Neural cell (in vitro differentiated cells): ENCODE measurements around the gene IGF2R. TPM values are rescaled to one million over a fixed set of nuclear protein-coding genes. Genes with fewer than 3 reads are reported as not detected.

Experiments
- H2AFZ ChIP-seq: fragments of 200-600, 300-800 bp; sonication (generic), shearing (Covaris generic); 2 replicates; pipeline ENCODE4 v1.6.0; 2014; ENCODE audit warnings: low read depth, mild to moderate bottlenecking, antibody characterized with exemption, low read length, moderate library complexity
- H3F3A ChIP-seq: fragments of 200-600 bp; shearing (Covaris generic); 2 replicates; pipeline ENCODE4 v1.6.1; 2016; ENCODE audit warnings: mild to moderate bottlenecking, moderate library complexity, mixed read lengths, antibody characterized with exemption, low read length; ENCODE audit not compliant: insufficient read depth, poor library complexity, severe bottlenecking
- H3K27ac ChIP-seq: fragments of 200-600, 300-800 bp; sonication (generic), shearing (Covaris generic); 2 replicates; pipeline ENCODE4 v1.5.1; 2014; ENCODE audit warnings: mild to moderate bottlenecking, low read length, moderate library complexity
- H3K27me3 ChIP-seq: fragments of 300-800, 200-600 bp; sonication (generic), shearing (Covaris generic); 2 replicates; pipeline ENCODE4 v1.6.0; 2014; ENCODE audit warnings: mild to moderate bottlenecking, low read depth, low read length, moderate library complexity; ENCODE audit not compliant: insufficient read depth
- H3K36me3 ChIP-seq: fragments of 300-800, 200-600 bp; sonication (generic), shearing (Covaris generic); 2 replicates; pipeline ENCODE4 v1.5.1; 2014; ENCODE audit warnings: mild to moderate bottlenecking, antibody characterized with exemption, low read length, moderate library complexity; ENCODE audit not compliant: insufficient read depth
- H3K4me2 ChIP-seq: fragments of 300-800, 200-600 bp; sonication (generic), shearing (Covaris generic); 2 replicates; pipeline ENCODE4 v1.6.0; 2014; ENCODE audit warnings: mild to moderate bottlenecking, low read length
- H3K4me3 ChIP-seq: fragments of 300-800, 200-600 bp; sonication (generic), shearing (Covaris generic); 2 replicates; pipeline ENCODE4 v1.5.1; 2014; ENCODE audit warnings: mild to moderate bottlenecking, low read length, moderate library complexity
- H3K79me2 ChIP-seq: fragments of 200-600 bp; shearing (Covaris generic); replicated peaks from 2 replicates; pipeline ENCODE4 v1.6.0; 2014; ENCODE audit warnings: mild to moderate bottlenecking, low read length, moderate library complexity; ENCODE audit not compliant: insufficient read depth
- H3K9ac ChIP-seq: fragments of 300-800, 200-600 bp; sonication (generic), shearing (Covaris generic); 2 replicates; pipeline ENCODE4 v1.6.1; 2016; ENCODE audit warnings: mild to moderate bottlenecking, low read length, mixed read lengths
- H3K9me2 ChIP-seq: fragments of 200-600 bp; shearing (Covaris generic); 2 replicates; pipeline ENCODE4 v1.6.1; 2016; ENCODE audit warnings: mild to moderate bottlenecking, low read length, mixed read lengths; ENCODE audit not compliant: insufficient read depth
- H3K9me3 ChIP-seq: fragments of 200-600, 300-800 bp; sonication (generic), shearing (Covaris generic); 2 replicates; pipeline ENCODE4 v1.6.1; 2016; ENCODE audit warnings: mild to moderate bottlenecking, mixed run types, low read length, moderate library complexity, mixed read lengths
- H4K20me1 ChIP-seq: fragments of 200-600 bp; shearing (Covaris generic); 2 replicates; pipeline ENCODE4 v1.6.1; 2016; ENCODE audit warnings: mild to moderate bottlenecking, mixed run types; ENCODE audit not compliant: insufficient read depth
- EP300 ChIP-seq: fragments of 450-650 bp; conservative IDR thresholded peaks from 2 replicates; pipeline ENCODE4 v1.6.1; 2014; ENCODE audit warnings: antibody characterized with exemption, mild to moderate bottlenecking, moderate library complexity; ENCODE audit not compliant: poor library complexity, severe bottlenecking
- EZH2 ChIP-seq: fragments of 200-600, 300-800 bp; shearing (Covaris generic), sonication (generic); IDR thresholded peaks from 2 replicates; pipeline ENCODE4 v1.6.1; 2014; ENCODE audit warnings: antibody characterized with exemption, low read length, borderline replicate concordance, mild to moderate bottlenecking; ENCODE audit not compliant: insufficient read depth, poor library complexity, severe bottlenecking
- MXI1 ChIP-seq: fragments of 450-650 bp; conservative IDR thresholded peaks from 2 replicates; pipeline ENCODE4 v1.6.1; 2014; ENCODE audit warnings: antibody characterized with exemption, mild to moderate bottlenecking; ENCODE audit not compliant: poor library complexity, severe bottlenecking
- POLR2AphosphoS5 ChIP-seq: IDR thresholded peaks from 2 replicates; pipeline ENCODE4 v1.6.1; 2012
- RAD21 ChIP-seq: fragments of 450-650 bp; conservative IDR thresholded peaks from 2 replicates; pipeline ENCODE4 v1.6.1; 2014; ENCODE audit warnings: antibody characterized with exemption, mild to moderate bottlenecking, moderate library complexity
- SMC3 ChIP-seq: fragments of 450-650 bp; conservative IDR thresholded peaks from 2 replicates; pipeline ENCODE4 v1.6.1; 2014; ENCODE audit warnings: antibody characterized with exemption, mild to moderate bottlenecking, moderate library complexity; ENCODE audit not compliant: poor library complexity
- TAF1 ChIP-seq: IDR thresholded peaks from 2 replicates; pipeline ENCODE4 v1.6.1; 2012; ENCODE audit warnings: low read depth
- polyA plus RNA-seq: library from polyadenylated mRNA; depleted of rRNA; stranded (reverse); fragments of >200 nt; gene quantifications from 2 replicates; pipeline ENCODE4 v1.2.3, GENCODE V29; 2014
- TF ChIP-seq, protein P1 (sequence below): IDR thresholded peaks from 2 replicates; pipeline ENCODE4 v1.6.1; 2012; ENCODE audit warnings: borderline replicate concordance
- TF ChIP-seq, protein P2 (sequence below): fragments of 450-650 bp; IDR thresholded peaks from 2 replicates; pipeline ENCODE4 v1.5.1; 2014; ENCODE audit warnings: antibody characterized with exemption, mild to moderate bottlenecking, moderate library complexity; ENCODE audit not compliant: poor library complexity, severe bottlenecking

IGF2R gene
- polyA plus RNA-seq, 1 donor from 2014 or later, result 15.0 TPM

DNA sequence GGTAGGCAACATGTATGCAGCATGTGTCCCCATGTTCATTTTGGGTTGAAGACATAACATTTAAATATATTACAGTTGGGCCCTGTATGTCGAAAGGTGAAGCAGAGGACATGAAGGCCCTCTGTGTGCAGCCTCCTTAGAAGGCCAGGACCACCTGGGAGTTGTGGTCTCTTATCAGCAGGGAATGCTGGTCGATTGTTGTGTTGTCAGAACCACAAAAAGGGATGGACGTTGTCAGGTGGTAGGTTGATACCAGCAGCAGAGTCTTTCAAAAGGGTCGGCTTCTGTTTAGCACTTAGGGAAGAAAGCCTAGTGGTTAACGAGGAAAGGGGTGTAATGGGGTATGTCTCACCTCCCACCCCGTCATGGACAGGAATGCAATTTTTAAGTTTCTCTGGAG lies 85.4 kb downstream of the IGF2R start:
- Histone ChIP-seq H4K20me1 (no peaks in the 10 kb centered on the region), H3K4me3 (no peak overlapping the region)
- TF ChIP-seq EZH2 (no peak), SMC3 (no peak), TAF1 (no peak), RAD21 (no peak), POLR2AphosphoS5 (no peak), EP300 (no peak), MXI1 (no peak)
- TF ChIP-seq, protein P1, sequence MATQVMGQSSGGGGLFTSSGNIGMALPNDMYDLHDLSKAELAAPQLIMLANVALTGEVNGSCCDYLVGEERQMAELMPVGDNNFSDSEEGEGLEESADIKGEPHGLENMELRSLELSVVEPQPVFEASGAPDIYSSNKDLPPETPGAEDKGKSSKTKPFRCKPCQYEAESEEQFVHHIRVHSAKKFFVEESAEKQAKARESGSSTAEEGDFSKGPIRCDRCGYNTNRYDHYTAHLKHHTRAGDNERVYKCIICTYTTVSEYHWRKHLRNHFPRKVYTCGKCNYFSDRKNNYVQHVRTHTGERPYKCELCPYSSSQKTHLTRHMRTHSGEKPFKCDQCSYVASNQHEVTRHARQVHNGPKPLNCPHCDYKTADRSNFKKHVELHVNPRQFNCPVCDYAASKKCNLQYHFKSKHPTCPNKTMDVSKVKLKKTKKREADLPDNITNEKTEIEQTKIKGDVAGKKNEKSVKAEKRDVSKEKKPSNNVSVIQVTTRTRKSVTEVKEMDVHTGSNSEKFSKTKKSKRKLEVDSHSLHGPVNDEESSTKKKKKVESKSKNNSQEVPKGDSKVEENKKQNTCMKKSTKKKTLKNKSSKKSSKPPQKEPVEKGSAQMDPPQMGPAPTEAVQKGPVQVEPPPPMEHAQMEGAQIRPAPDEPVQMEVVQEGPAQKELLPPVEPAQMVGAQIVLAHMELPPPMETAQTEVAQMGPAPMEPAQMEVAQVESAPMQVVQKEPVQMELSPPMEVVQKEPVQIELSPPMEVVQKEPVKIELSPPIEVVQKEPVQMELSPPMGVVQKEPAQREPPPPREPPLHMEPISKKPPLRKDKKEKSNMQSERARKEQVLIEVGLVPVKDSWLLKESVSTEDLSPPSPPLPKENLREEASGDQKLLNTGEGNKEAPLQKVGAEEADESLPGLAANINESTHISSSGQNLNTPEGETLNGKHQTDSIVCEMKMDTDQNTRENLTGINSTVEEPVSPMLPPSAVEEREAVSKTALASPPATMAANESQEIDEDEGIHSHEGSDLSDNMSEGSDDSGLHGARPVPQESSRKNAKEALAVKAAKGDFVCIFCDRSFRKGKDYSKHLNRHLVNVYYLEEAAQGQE, result no peak
- TF ChIP-seq, protein P2, sequence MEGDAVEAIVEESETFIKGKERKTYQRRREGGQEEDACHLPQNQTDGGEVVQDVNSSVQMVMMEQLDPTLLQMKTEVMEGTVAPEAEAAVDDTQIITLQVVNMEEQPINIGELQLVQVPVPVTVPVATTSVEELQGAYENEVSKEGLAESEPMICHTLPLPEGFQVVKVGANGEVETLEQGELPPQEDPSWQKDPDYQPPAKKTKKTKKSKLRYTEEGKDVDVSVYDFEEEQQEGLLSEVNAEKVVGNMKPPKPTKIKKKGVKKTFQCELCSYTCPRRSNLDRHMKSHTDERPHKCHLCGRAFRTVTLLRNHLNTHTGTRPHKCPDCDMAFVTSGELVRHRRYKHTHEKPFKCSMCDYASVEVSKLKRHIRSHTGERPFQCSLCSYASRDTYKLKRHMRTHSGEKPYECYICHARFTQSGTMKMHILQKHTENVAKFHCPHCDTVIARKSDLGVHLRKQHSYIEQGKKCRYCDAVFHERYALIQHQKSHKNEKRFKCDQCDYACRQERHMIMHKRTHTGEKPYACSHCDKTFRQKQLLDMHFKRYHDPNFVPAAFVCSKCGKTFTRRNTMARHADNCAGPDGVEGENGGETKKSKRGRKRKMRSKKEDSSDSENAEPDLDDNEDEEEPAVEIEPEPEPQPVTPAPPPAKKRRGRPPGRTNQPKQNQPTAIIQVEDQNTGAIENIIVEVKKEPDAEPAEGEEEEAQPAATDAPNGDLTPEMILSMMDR, result no peak

DNA sequence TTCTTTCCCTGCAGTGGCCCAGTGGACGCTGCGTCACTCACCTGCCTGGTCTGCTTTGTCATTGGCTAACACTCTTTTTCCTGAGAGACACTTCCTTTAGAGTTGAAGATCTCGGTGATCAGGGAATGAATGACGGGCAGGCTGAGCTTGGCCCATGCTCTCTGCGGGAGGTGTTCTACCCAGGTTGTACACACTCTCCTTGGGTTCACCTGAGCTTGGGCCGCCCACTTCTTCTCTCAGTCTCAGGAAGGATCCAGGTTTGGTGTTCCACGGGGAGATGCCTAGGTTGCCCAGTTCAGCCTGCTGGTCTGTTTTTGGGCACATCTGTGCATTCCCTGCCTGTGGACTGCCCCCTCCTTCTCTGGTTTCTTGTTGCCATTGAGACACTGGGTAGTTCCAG lies 86.0 kb downstream of the IGF2R start:
- Histone ChIP-seq H3K36me3 (peaks cover 6% of the 10 kb centered on the region), H3K4me2 (no peak overlapping the region), H3K27ac (no peak overlapping the region), H3K9ac (no peak overlapping the region), H3K4me3 (no peak overlapping the region), H2AFZ (no peak overlapping the region), H3K9me2 (no peaks in the 10 kb centered on the region), H3K27me3 (no peaks in the 10 kb centered on the region), H3K9me3 (no peaks in the 10 kb centered on the region), H3F3A (no peaks in the 10 kb centered on the region), H4K20me1 (no peaks in the 10 kb centered on the region), H3K79me2 (no peaks in the 10 kb centered on the region)
- TF ChIP-seq TAF1 (no peak), EZH2 (no peak), RAD21 (no peak), POLR2AphosphoS5 (no peak), MXI1 (no peak), SMC3 (no peak), EP300 (no peak)
- TF ChIP-seq, protein P1, result no peak
- TF ChIP-seq, protein P2, result no peak

More for the DNA sequence above, 85.4 kb downstream of the IGF2R start:
- H3K9me3 ChIP-seq, result no peaks in the 10 kb centered on the region
- H3K27ac ChIP-seq, result no peak overlapping the region
- peaks cover 6% of the 10 kb centered on the region for H3K36me3 ChIP-seq
- H3K79me2 ChIP-seq, result no peaks in the 10 kb centered on the region
- H3K27me3 ChIP-seq, result no peaks in the 10 kb centered on the region
- no peak overlapping the region for H3K9ac ChIP-seq
- no peaks in the 10 kb centered on the region for H3F3A ChIP-seq
- H3K9me2 ChIP-seq, result no peaks in the 10 kb centered on the region
- H2AFZ ChIP-seq, result no peak overlapping the region
- H3K4me2 ChIP-seq, result no peak overlapping the region
